GM12874 (cell line): ENCODE measurements around the gene GSK3A.

Source experiments
- CTCF ChIP-seq: IDR thresholded peaks from 2 replicates; pipeline ENCODE4 v1.5.1; 2011; ENCODE audit warnings: low read depth, mild to moderate bottlenecking, control low read depth, low read length, moderate library complexity; ENCODE audit not compliant: insufficient read depth

GSK3A gene

DNA sequence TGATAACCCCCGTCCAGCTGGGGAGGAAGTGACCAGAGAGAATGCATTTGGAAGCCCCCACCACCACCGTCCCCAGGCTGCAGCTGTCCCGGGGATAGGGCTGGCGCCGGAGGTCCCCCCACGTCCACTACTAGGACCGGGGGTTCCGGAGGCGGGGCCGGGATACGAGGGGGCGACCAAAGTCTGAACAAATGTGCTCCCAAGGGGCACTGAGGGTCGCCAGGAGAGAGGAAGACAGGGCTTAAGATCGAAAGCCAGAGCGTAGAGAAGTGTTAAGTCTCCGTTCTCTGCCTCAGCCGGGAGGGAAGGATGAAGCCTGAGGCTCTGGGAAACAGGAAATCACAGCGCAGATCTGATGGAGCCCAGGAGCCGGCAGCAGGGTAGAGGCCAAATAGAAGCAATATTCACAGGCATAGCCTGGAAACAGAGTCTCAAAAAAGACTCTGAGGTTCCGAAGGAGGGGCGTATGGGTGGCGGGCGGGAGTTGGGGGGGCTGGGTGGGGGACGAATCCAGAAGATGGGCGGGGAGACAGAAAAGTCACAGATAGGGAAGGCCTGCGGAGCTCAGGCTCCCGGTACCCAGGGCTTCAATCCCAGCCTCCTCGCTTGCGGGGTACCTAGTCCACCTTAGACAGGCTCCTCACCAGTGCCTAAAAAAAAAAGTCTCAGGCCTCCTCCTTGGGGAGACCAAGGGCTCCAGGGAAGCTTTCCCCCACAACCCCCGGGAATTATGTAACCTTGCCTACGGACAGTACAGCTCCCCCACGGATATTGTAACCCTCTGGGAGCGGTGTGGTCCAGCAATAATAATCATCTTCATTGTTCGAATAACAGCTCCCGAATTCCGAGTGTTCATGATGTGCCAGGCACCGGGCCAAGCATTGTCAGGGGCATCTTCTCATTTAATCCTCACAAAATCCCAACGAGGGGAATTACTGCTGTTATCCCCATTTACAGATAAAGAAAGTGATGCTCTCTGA is 13.7 kb upstream of the GSK3A start:
- no peak for TF ChIP-seq CTCF

- no peak for TF ChIP-seq CTCF
These were observed 12.7 kb upstream of the GSK3A start, which contains the start of gene ERF for GRCh38 chr19:42254850-42255765. ERF (minus strand) TSS chr19:42255128; CDS start chr19:42254999, 129 bp downstream.

- TF ChIP-seq CTCF: no peak
These were observed 11.9 kb upstream of the GSK3A start for GRCh38 chr19:42254089-42254849.

DNA sequence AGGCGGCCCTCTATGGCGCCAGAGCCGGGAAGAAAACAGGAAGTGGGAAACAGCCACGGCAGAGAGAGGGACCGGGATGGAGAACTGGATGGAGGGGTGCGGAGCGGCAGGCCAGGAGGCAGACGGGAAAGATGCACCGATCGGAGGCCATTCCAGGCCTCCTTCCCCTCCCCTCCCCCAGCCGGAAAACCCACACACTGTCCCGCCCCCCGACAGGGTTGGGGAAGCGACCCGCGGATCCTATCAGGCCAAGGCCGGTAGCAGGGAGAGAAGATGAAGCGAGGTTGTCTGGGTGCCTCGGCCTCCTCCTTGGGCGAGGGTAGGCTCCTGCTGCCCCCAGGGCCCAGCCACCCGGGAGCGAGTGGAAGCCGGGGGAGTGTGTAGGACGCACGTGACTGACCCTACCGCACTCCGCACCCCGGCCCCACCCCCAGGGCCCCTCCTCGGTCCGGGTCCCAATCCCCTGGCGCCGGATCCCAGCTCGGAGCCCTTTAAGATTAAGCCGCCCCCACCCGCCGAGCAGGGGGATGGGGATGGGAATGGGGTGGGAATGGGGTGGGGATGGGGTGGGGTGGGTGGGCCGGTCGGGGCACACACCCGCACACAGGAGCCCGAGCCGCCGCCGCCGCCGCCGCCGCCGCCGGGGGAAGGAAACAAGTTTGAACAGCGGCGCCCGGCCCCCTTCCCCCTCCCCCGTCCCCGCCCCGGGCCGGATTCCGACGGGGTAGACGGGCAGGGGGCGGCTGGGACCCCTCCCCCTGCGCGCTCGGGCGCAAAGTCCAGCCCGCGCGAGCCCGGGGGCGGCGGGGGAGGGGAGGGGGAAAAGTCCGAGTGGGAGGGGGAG is 11.1 kb upstream of the GSK3A start:
- no peak for TF ChIP-seq CTCF

- no peak for TF ChIP-seq CTCF
These were observed 10.2 kb upstream of the GSK3A start for GRCh38 chr19:42252365-42253244.

- no peak for TF ChIP-seq CTCF
These were observed 9.4 kb upstream of the GSK3A start for GRCh38 chr19:42251572-42252358.
